GM20431 (cell line): Measurements from ENCODE around the gene ADH4.
"Not testable (repeated sequence)": the region's sequence is repeated elsewhere in the genome, so short reads cannot be mapped to it uniquely, and the experiment has no call there.

Experiments
- in situ Hi-C: fragments of 300-500 bp; cut with MseI, MboI; formaldehyde crosslinking; loops from one replicate; pipeline ENCODE4 v1.15.0; 2020; ENCODE audit warnings: low sequenced_read_pairs; ENCODE audit not compliant: unreplicated experiment

Gene ADH4

DNA sequence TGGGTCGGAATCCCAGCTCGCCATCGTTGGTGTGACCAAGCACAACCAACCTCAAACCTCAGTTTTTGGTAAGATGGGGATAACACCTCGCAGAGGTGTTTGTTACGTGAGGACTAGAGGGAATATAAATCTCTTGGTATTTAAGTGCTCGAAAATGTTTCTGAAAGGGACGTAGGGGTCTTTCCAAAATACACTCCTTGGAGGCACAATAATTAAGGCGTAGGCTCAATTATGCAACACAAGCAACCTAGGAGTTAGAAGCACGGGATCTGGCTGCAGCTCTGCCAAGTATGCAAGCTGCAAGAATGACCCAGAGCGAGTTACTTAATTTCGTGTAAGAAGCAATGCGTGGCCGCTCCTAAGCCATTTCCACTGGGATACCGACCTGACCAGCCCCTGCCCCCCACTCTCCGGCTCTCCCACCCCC is 56.1 kb downstream of the ADH4 start:
- in situ Hi-C loops, result no loop called here

DNA sequence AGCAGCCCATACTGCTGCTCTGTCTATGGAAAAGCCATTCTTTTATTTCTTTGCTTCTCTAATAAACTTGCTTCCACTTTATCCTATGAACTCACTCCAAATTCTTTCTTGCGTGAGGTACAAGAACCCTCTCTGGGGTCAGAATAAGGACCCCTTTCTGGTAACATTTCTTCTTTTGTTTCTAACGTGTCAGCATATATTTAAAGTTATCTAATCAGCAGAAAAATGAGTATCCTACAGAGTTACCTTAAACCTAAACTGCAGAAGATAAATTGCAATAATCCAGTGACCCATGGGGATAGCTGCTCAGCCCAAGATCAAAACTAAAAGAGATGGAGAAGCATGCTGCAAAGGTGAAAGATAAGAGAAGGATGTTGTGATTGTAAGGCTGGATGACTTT is 59.5 kb downstream of the ADH4 start:
- in situ Hi-C loops, result no loop called here

DNA sequence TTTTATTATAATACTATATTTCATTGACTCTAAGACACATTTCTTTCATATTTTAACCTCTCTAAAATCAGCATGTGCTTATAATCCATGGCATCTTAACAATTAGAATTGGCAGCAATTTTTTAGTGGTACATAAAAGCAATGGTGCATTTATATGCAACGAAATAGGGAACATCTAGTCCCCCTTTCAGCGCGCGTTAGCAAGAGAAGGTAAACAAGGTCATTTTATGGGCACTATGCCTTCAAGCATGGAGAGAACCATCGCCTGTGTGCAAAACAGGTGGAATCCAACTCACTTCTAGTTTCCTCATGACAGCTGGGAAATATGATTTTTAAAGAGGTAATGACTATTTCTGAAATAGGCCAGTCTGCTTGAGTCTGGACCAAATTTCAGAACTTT is 61.9 kb downstream of the ADH4 start:
- in situ Hi-C loops, result no loop called here

DNA sequence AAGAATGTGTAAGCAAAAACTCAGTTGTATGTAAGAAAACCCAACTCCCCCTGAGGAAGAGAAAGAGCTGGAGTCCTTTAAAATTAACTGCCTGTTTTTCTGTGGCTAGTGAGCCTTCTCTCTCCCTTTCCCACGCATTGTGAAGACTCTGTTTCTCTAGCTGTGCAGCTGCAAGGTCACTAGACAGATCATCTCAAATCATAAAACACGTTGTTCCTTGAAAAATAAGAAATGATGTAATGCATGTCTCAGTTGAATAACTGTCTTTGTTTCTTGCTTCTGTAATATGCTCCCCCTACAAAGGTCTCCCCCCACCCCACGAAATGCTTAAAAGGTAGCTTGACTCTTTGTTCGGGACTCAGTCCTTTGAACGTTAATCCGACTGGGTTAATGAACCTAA is 63.2 kb downstream of the ADH4 start:
- in situ Hi-C loops, result not testable (repeated sequence)

DNA sequence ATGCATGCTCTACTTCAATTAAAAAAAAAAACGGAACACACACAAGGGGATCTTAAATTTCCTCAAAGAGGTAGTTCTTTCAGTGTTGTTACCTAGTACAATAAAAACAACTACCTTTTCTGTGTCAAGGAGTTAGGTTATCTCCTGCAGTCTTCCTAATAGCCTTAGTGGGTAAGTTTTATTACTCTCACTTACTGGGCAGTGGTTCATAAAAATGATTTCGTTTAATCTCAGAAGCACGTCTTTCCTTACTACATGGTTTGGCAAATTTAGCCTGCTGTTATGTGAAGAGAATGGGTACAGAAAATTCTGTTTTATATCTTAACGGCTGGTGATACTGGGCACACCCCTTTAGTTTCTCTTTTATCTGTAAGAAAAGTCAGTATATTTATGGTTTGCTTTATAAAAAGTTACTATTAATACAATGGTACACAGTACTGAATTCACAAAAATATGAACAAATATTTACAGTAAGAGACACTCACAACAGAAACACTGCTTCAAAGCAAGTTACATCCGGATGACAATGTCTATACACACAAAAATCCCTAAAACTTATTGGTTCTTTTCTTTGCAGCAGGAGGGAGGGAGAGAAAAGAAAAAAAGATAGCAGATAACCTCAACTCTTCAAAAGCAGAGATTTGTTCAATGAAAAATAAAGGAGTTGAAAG is 64.3 kb downstream of the ADH4 start:
- in situ Hi-C loops, result no loop called here

DNA sequence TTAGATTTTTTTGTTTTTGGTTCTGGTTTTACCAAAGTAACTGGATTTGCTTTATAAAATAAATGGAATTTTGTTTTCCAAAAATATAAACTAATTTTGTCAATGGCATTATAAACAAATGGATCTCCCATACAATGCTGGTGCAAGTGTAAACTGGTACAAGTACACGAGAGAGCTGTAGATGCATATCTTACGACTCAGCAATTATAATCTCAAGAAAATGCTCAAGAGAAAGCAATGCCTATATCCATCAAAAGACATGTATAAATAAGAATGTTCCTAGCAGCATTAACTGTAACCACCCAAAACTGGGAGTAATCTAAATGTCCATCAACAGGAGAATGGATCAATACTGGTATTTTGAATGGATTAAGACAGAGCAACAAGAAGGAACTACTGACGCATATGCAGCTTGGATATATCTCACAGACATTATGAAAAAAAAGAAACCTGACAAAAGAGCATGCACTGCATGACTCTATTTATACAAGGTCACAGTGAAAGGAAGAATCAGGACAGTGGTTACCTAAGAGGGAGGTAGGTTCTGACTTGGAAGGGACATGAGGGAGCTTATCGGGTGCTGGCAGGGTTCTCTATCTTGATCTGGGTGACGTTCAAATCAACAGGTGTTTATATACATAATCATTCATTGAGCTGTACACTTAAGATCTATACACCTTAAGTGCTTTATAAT is 65.0 kb downstream of the ADH4 start:
- in situ Hi-C loops, result no loop called here

DNA sequence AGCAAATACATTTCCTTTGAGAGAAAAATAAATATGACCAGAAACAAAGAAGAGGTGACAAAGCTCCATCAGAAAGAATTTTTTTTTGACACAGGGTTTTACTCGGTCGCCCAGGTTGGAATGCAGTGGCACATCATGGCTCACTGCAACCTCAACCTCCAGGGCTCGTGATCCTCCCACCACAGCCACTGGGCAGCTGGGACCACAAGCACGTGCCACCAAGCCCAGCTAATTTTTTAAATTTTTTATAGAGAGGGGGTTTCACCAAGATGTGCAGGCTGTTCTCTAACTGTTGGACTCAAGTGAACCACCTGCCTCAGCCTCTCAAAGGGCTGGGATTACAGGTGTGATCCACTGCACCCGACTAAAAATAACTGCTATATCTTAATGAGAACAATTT is 65.8 kb downstream of the ADH4 start:
- in situ Hi-C loops, result no loop called here

DNA sequence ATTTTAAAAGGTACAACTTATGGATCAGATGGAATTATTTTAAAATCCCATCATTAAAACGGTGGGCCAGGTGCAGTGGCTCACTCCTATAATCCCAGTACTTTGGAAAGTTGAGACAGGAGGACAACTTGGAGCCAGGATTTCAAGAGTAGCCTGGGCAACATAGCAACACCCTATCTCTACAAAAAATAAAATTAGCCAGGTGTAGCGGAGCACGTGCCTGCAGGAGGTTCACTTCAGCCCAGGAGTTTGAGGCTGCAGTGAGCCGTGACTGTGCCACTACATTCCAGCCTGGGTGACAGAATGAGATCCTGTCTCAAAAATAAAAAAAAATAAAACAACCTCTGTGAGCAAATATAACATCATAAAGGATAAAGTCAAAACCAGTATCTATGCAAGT is 66.9 kb downstream of the ADH4 start:
- in situ Hi-C loops, result no loop called here

DNA sequence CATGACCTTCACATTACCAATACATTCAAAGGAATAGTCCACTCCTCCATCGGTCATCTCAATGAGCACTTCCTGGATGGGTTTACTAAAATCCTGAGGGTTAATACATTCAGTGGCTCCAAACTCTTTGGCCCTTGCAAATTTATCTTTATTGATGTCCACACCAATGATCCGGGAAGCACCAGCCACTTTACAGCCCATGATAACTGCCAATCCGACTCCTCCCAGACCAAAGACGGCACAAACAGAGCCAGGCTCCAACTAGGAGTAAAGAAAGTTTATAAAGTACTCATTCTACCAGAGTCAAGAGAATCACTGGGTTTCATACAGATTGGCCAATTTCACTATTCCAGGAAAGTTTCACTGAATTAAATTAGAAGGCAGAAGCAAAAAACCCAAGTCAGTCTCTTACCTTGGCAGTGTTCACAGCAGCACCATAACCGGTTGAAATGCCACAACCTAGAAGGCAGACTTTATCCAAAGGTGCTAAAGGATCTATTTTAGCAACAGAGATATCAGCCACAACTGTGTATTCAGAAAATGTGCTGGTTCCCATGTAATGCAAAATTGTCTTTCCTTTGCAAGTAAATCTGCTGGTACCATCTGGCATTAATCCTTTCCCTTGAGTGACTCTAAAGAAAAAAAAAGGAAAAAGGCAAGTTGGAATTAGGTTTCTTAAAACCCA is 67.7 kb downstream of the ADH4 start:
- in situ Hi-C loops, result no loop called here

DNA sequence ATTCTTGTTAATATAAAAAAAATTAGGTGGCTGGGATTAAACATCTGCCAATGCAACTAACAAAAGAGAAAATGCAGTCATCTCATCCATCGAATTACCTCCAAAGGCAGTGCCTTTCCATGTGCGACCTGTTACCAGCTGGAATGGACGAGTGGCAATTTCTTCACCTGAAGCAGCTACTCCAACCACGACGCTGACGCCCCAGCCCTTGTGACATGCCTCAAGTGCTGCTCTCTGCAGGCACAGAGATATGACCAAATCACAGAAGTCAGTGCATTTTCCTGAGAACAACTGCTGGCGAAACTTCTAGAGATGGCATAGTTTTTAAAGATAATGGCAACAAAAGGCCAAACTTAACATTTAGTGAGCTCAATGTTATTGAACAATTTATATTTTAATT is 69.3 kb downstream of the ADH4 start:
- in situ Hi-C loops, result no loop called here
